ENCODE results near the gene GALNT11.
"Not testable (repeated sequence)": the region's sequence is repeated elsewhere in the genome, so short reads cannot be mapped to it uniquely, and the experiment has no call there.

DNA sequence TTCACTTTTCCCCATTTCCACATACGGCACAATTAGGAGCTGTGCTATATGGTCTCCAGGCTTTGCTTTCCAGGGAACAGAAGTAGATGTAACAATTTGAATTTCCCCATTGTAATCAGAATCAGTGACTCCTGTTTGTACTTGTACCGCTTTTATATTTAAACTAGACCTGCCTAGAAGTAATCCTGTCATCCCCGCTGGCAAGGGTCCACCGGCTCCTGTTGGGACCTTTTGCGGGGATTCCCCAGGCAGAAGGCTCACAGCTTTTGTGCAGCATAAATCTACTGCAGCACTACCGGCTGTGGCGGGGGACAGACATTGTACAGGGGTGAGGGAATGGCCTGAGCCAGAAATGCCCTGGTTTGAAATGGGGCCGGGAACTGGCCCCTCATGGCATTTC is 17.6 kb downstream of the GALNT11 start:
- TF ChIP-seq, protein P1, sequence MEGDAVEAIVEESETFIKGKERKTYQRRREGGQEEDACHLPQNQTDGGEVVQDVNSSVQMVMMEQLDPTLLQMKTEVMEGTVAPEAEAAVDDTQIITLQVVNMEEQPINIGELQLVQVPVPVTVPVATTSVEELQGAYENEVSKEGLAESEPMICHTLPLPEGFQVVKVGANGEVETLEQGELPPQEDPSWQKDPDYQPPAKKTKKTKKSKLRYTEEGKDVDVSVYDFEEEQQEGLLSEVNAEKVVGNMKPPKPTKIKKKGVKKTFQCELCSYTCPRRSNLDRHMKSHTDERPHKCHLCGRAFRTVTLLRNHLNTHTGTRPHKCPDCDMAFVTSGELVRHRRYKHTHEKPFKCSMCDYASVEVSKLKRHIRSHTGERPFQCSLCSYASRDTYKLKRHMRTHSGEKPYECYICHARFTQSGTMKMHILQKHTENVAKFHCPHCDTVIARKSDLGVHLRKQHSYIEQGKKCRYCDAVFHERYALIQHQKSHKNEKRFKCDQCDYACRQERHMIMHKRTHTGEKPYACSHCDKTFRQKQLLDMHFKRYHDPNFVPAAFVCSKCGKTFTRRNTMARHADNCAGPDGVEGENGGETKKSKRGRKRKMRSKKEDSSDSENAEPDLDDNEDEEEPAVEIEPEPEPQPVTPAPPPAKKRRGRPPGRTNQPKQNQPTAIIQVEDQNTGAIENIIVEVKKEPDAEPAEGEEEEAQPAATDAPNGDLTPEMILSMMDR (IDR thresholded peaks at IDR 0.05): not testable (repeated sequence)
- not testable (repeated sequence) for TF ChIP-seq POLR2A (IDR thresholded peaks at IDR 0.05)

Measured in Peyer's patch (tissue), 4 donors.